Measurements from ENCODE around the gene RPS4Y1. TPM values are rescaled to one million over a fixed set of nuclear protein-coding genes. Genes with fewer than 3 reads are reported as not detected.

The RPS4Y1 gene
- total and polyA plus RNA-seq, 8 donors: 0.58 to 555 (median 168) TPM; not detected in 1

- no peaks in the 10 kb centered on the region for H3K9me3 ChIP-seq
- H3K36me3 ChIP-seq: peaks cover 0 to 69% (median 3%) of the 10 kb centered on the region in 4 donors
- H3K4me3 ChIP-seq: no peak overlapping the region
- no peak overlapping the region for H3K27ac ChIP-seq
- H3K27me3 ChIP-seq: no peaks in the 10 kb centered on the region
- WGBS, 5 donors: 75 to 81% (median 80%) methylated on average over 6 of the region's 6 CpGs; no CpG with 5 or more reads in 2 of the 5 donors
- peaks cover 0 to 41% (median 0%) of the 10 kb centered on the region in 4 donors for H3K4me1 ChIP-seq
- intact Hi-C loops (cut with DNase I; ENCODE audit: low total_unique reads): no loop called here
- TF ChIP-seq EP300 (IDR thresholded peaks at IDR 0.05) (no peak), POLR2AphosphoS5 (IDR thresholded peaks at IDR 0.05) (no peak), POLR2A (IDR thresholded peaks at IDR 0.05) (no peak)
- TF ChIP-seq, protein P1, sequence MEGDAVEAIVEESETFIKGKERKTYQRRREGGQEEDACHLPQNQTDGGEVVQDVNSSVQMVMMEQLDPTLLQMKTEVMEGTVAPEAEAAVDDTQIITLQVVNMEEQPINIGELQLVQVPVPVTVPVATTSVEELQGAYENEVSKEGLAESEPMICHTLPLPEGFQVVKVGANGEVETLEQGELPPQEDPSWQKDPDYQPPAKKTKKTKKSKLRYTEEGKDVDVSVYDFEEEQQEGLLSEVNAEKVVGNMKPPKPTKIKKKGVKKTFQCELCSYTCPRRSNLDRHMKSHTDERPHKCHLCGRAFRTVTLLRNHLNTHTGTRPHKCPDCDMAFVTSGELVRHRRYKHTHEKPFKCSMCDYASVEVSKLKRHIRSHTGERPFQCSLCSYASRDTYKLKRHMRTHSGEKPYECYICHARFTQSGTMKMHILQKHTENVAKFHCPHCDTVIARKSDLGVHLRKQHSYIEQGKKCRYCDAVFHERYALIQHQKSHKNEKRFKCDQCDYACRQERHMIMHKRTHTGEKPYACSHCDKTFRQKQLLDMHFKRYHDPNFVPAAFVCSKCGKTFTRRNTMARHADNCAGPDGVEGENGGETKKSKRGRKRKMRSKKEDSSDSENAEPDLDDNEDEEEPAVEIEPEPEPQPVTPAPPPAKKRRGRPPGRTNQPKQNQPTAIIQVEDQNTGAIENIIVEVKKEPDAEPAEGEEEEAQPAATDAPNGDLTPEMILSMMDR (IDR thresholded peaks at IDR 0.05): no peak
- DNase-seq: no peak
These were observed 12.9 kb downstream of the RPS4Y1 start for GRCh38 chrY:2854145-2854774.

GRCh38 chrY:2857068-2857467, 15.7 kb downstream of the RPS4Y1 start:
- 77 to 89% (median 87%) methylated on average over 5 of the region's 5 CpGs; no CpG with 5 or more reads in 2 of the 5 donors for WGBS, 5 donors
- Histone ChIP-seq H3K4me3 (no peak overlapping the region), H3K4me1 (peaks cover 0 to 30% (median 0%) of the 10 kb centered on the region in 4 donors), H3K36me3 (peaks cover 0 to 55% (median 3%) of the 10 kb centered on the region in 4 donors), H3K27me3 (no peaks in the 10 kb centered on the region), H3K9me3 (no peaks in the 10 kb centered on the region), H3K27ac (no peak overlapping the region)
- intact Hi-C loops (cut with DNase I; ENCODE audit: low total_unique reads): no loop called here
- no peak for DNase-seq
- TF ChIP-seq EP300 (IDR thresholded peaks at IDR 0.05): no peak
- TF ChIP-seq POLR2AphosphoS5 (IDR thresholded peaks at IDR 0.05): no peak
- TF ChIP-seq POLR2A (IDR thresholded peaks at IDR 0.05): no peak
- TF ChIP-seq, protein P1 (IDR thresholded peaks at IDR 0.05): no peak

- intact Hi-C loops (cut with DNase I; ENCODE audit: low total_unique reads): no loop called here
- H3K27me3 ChIP-seq: no peaks in the 10 kb centered on the region
- TF ChIP-seq POLR2AphosphoS5 (IDR thresholded peaks at IDR 0.05) (no peak), EP300 (IDR thresholded peaks at IDR 0.05) (no peak), POLR2A (IDR thresholded peaks at IDR 0.05) (no peak)
- TF ChIP-seq, protein P1 (IDR thresholded peaks at IDR 0.05): no peak
- H3K9me3 ChIP-seq: no peaks in the 10 kb centered on the region
- DNase-seq: no peak
- peaks cover 0 to 24% (median 0%) of the 10 kb centered on the region in 4 donors for H3K4me1 ChIP-seq
- 62 to 94% (median 89%) methylated on average over 3 to 4 of the region's 4 CpGs; no CpG with 5 or more reads in 2 of the 5 donors for WGBS, 5 donors
- H3K36me3 ChIP-seq: peaks cover 0 to 61% (median 3%) of the 10 kb centered on the region in 4 donors
- H3K4me3 ChIP-seq: no peak overlapping the region
- H3K27ac ChIP-seq: no peak overlapping the region
These were observed 16.3 kb downstream of the RPS4Y1 start for GRCh38 chrY:2857686-2858085.

DNA sequence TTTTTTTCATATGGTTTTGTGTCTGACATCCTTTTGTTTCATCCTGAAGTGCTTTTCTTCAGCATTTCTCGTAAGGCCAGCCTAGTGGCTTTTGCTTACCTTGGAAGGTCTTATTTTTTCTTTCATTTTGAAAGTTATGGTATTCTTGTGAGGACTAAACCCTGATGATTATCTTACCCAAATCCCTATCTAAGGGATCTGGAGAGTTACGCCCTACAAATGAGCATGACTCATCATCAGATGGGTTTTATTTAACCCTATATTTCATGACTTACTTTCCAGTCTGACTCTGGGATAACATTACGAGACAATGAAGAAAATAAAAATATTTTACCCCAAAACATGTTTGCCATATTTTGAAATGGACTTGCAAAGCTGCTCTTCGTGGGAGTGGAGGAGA, 18.4 kb downstream of the RPS4Y1 start:
- H3K9me3 ChIP-seq: no peaks in the 10 kb centered on the region
- no peak overlapping the region for H3K4me3 ChIP-seq
- DNase-seq: no peak
- peaks cover 0 to 17% (median 0%) of the 10 kb centered on the region in 4 donors for H3K4me1 ChIP-seq
- 75 to 85% (median 77%) methylated on average over 4 of the region's 4 CpGs; no CpG with 5 or more reads in 2 of the 5 donors for WGBS, 5 donors
- H3K27ac ChIP-seq: no peak overlapping the region
- H3K36me3 ChIP-seq: peaks cover 0 to 64% (median 2%) of the 10 kb centered on the region in 4 donors
- TF ChIP-seq POLR2AphosphoS5 (IDR thresholded peaks at IDR 0.05): no peak
- no peak for TF ChIP-seq EP300 (IDR thresholded peaks at IDR 0.05)
- no peak for TF ChIP-seq POLR2A (IDR thresholded peaks at IDR 0.05)
- TF ChIP-seq, protein P1 (IDR thresholded peaks at IDR 0.05): no peak
- intact Hi-C loops (cut with DNase I; ENCODE audit: low total_unique reads): no loop called here
- no peaks in the 10 kb centered on the region for H3K27me3 ChIP-seq

All from stomach (tissue), 9 donors.